Activated CD8-positive, alpha-beta memory T cell treated with anti-CD3 and anti-CD28 coated beads, Interleukin-2, amount 50 U/mL, for 1 hour (primary cell): ENCODE results near the gene BAIAP3.
A peak's percentile ranks its signal among the peaks of the same experiment; 100 is the strongest.

Source experiments
- DNase-seq: peaks from one replicate; pipeline ENCODE4 v3.0.0-alpha.2; 2020; ENCODE audit errors: extremely low read depth

The BAIAP3 gene

DNA sequence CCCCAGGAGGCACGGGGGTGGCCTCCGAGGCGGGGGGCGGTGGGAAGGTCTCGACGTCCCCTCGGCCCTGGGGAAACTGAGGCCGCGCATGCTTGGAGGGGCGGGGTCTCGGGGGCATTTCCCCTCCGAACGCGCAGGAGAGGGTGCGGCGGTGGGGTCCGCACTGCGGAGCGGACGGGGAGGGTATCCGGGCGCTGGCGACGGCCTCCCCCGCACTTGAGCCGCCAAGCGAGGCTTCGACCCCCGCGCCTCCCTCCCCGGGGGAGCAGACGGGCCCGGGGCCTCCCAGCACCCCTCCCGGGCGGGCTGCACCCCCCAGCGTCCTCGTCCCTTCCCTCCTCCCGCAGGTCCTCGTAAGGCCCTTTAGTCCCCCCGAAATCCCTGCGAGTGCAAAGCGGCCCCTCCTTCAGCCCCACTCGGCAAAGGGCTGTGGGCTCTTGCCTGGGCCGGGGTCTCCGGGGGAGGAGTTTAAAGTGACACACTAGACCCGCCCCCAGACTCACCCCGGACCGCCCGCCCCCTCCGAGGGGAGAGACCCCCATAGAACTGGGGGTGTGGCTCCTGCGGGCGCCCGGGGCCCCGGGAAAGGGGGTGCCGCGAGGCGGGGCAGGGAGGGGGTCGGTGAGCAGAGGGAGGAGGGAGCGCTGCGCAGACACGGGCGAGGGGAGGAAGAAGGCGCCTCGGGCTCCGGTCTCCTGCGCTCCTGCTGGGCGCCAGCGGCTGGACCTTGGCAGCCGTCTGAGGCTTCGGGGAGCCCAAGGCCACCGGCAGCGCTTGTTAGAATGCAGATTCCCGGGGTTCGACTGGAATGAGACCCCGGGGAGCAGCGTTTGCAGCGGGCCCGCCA, 632 bp downstream of the BAIAP3 start:
- no peak for DNase-seq

DNA sequence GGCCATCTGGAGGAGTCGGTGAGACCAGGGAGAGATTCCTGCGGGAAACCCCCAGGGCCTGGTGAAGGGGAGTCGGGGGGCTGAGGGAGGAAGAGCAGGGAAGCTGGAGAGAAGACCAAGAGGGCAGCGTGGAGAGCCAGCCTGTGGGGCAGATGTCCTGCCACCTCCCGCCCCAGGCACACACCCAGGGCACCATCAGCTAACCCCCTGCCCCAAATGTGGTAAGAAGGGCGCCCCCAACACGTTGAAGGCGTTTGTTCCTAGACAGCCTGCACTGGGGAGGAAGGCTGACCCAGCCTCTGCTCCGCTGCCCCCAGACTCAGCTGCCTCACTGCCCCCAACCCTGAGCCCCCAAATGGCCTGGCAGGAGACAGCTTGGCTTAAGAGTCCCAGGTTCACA, 1.3 kb downstream of the BAIAP3 start:
- DNase-seq: no peak

DNA sequence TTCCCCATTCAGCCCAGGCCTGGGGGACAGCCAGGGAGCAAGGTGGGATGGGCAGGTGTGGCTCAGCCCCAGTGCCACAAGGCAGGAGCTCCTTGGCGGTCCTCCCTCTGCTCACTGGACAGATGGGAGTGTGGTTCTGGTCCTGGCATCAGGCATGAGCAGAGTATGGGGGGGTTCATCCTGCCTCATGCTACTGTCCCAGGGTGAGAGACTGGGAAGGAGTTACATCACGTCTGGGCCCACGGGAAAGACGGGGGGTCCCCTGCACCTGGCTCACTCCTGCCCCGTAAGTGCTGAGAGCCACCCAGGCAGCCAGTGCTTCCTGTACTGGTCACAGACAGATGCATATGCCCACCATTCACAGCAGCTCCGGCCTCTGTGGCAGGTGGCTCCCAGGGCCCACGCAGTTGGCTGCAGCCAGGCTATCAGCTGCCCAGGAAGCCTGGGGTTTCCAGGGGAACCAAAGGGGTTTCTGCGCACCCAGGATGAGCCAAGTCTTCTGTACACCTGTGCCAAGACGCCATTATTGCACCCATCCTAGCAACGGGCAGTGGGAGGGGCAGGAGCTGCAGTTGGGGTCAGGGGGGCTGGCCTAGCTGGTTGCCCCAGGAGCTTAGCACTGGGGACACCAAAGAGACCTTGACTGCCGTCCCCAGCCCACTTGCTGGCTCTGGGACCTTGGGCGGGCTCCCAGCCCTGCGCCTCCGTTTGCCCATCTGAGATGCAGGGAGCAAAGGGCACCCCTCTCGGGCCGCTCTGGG, 1.9 kb downstream of the BAIAP3 start:
- no peak for DNase-seq

DNA sequence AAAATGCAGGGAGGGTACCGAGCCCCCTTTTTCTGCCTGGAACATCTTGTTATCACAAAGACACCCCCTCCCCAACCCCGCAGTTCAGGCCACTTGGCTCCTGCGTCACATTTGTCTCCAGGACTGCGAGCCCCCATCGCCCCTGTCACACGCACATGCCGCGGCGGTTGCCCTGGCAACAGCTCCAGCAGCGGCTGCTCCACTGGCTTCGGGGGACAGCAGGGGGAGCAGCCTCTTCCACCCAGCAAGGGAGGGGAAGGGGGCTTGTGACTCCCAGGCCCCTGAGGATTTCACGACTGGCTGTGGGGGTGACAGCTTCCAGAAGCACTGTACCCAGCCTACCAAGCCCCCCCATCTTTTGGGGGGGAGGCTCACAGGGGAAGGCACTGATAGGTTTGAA, 2.6 kb downstream of the BAIAP3 start:
- DNase-seq: no peak

DNA sequence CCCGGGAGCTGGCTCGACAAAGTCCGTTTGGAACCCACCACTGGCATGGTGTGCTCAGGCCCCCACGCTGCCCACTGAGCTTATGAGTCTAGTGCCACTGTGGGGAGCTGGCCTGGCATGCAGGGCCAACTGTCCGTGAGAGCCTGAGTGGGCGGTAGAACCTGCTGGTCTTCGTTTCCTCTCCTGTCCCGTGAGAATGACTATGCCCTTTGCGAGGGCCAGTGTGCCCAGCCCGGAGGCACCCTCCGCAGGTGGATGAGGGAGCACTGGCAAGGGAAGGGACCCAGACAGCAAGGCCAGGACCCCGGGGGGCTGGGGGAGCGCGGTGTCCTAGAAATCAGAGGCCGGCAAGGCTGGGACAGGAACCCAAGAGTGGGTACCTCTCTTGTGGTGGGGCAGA, 3.2 kb downstream of the BAIAP3 start:
- DNase-seq: no peak

DNA sequence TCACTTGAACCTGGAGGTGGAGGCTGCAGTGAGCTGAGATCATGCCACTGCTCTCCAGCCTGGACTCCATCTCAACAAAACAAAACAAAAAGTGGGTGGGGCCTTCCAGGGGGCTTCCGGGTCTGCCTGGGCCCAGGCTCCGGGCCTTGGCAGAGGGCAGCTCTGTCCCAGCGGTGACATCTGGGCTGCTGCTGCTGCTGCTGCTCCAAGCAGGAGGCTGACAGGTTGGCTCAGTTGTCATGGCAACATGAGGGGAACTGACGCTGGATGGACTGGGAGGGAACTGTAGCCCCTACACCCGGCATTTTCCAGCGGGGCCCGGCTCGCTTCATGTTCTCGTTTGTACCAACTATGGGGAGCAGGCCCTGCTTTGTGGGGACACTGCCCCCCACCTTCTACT, 4.0 kb downstream of the BAIAP3 start:
- DNase-seq: no peak

DNA sequence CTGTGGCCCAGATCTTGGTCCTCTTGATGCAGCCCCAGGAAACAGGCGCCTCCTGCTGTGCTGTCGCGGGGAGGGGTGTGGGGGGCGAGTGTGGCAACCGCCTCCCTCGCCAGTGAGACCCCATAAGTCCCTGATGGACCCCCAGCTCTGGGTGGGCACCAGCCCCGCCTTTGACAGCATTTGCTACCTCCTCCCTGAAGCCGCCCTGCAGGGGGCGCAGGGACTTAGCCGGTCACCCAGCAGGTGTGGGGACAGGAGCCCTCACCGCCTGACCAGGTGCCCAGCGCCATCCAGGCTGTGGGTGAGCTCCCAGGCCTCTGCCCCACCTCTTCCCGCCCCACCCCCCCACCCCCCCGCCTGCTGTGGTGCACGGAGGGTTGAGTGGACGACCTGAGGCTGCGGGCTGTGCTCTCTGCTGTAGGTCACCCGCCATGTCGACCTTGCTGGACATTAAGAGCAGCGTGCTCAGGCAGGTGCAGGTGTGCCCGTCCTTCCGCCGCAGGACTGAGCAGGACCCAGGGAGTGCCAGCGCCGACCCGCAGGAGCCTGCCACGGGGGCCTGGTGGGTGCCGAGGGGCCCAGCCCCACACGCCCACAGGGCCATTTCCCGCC, 4.8 kb downstream of the BAIAP3 start:
- DNase-seq: no peak

DNA sequence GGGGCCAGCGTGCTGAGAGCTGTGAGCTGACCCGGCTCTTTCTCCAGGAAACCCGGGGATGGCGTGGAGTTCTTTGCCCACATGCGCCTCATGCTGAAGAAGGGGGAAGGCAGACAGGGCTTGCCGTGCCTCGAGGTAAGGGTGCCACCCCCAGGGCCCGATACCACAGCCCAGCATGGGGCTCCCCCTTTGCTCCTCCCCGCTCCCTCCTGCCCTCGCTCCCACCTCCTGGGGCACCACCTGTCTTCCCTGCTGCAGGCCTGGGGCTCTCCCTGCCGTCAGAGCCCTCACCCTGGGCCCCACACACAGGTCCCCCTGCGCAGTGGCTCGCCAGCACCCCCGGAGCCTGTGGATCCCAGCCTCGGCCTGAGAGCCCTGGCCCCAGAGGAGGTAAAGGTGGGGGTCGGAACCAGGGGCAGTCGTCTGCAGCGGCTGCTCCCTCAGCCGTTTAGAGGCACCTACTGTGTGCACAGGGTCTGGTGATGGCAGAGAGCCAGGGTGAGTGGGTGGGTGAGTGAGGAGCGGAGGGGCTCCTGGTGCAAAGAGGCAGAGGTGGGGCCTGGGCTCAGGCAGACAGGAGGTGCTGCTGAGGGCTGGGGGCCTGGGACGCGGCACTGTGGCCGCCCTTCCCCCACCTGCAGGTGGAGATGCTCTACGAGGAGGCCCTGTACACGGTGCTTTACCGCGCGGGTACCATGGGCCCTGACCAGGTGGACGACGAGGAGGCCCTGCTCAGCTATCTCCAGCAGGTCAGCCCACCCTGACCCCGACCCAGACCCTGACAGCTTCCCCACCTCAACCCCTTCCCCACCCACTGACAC, 5.6 kb downstream of the BAIAP3 start:
- DNase-seq: no peak

DNA sequence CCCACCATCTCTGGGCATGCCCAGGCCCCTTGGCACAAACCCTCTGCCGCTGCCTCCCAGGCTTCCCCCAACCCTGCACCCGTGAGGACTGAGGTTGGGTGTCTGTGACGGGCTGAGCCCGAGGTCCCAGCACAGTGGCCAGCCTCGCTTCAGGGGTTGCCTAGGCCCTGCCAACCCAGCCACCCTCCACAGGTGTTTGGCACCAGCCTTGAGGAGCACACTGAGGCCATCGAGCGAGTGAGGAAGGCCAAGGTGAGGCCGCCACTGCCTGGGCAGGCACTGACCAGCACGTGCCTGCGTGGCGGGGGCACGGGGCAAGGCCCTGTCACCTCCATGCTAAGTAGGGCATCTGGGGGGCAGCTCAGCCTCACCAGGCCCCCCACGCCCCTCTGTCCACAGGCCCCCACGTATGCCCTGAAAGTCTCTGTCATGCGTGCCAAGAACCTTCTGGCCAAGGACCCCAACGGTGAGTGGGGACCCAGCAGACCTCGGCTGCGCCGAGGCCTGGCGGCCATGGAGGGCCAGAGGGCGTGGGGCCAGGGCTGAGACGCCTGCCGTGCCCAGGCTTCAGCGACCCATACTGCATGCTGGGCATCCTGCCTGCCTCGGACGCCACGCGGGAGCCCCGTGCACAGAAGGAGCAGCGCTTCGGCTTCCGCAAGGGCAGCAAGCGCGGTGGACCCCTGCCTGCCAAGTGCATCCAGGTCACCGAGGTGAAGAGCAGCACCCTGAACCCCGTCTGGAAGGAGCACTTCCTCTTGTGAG, 7.5 kb downstream of the BAIAP3 start:
- DNase-seq: no peak

DNA sequence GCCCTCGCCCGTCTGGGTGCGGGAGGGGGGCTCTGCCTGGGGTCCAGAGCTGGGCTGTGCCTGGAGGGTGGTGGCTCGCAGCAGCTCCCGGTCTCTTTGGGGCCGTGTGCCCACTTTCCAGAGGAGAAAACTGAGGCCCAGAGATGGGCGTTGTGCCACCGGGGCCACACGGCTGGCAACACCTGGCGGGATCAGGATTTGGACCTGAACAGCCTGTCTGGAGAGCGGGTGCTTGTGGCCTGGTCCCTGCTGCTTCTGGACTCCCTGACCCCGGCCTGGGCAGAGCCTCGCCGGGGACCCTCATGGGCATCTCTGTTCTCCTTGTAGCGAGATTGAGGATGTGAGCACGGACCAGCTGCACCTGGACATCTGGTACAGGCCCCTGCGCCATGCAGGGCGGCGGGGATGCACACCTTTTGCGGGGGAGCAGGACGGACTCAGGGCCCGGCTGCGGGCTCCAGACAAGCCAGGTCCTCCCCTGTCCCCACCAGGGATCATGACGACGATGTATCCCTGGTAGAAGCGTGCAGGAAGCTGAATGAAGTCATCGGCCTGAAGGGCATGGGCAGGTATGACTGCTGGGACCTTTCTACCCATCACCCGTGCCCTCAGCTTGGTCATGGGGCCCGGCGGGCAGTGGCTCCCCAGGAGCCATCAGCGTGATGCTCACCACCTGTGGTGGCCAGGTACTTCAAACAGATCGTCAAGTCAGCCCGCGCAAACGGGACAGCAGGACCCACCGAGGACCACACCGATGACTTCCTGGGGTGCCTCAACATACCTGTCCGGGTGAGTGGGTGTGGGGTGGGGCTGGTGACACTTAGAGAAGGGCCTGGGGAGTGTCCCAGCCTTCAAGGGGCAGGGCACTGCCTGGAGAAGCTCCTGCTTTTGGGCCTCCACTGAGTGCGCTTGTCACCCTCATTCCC, 8.3 kb downstream of the BAIAP3 start:
- DNase-seq: no peak

DNA sequence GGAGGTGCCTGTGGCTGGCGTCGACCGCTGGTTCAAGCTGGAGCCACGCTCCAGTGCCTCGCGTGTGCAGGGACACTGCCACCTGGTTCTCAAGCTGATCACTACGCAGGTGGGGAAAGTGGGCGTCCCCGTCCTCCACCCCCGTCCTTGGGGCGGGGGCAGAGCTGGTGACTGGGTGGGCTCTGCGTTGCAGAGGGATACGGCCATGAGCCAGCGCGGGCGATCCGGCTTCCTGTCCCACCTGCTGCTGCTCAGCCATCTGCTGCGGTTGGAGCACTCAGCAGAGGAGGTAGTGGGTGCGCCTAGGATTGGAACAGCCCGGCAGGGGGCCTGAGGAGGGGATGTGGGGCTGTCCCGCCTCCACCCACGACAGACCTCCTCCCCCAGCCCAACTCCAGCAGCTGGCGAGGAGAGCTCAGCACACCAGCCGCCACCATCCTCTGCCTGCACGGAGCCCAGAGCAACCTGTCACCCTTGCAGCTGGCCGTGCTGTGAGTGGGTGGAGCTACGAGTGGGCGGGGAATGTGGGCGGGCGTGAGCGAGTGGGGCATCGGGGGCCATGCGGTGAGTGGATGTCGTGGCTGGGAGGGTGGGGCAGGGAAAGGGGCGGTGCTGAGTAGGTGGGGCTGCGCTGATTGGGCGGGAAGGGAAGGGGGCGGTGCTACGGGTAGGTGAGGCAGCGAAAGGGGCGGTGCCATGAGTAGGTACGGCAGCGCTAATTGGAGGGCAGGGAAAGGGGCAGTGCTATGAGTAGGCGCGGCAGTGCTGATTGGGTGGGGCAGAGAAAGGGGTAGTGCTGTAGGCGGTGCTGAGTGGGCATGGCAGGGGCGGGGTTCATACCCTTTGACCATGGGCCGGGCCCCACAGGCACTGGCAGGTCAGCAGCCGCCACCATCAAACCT, 9.3 kb downstream of the BAIAP3 start:
- peak; percentile 90 for DNase-seq

DNA sequence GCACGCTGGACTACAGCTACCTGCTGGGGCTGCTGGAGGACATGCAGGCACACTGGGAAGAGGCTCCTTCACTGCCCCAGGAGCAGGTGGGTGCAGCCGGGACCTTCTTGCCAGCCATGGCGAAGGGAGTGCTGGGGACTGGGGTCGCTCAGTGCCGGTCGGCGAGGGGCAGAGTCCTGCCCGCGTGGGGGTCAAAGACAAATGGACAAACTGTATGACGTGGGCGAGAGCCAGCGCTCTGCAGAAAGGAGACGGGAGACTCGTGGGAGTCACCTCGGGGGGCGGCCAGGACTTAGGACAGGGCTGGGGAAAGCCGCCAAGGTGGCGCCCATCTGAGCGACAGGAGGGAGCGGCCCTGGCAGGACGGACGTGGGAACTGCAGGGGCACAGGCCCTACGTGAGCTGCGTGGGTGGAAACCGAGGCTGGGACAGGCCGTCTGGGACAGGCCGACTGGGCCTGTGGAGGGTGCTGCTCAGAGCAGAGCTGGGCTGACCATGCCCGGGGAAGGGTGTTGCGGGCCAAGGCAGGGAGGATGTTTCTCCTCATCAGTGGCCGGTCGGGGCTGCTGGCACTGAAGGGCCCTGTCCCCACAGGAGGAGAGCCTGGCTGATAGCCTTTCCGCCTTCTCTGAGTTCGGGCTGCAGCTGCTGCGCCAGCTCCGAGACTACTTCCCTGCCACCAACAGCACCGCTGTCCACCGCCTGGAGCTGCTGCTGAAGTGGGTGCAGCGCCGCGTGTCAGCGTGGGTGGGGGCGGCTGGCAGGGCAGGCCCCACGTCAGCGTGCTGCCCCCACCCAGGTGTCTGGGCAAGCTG, 10.2 kb downstream of the BAIAP3 start:
- no peak for DNase-seq

DNA sequence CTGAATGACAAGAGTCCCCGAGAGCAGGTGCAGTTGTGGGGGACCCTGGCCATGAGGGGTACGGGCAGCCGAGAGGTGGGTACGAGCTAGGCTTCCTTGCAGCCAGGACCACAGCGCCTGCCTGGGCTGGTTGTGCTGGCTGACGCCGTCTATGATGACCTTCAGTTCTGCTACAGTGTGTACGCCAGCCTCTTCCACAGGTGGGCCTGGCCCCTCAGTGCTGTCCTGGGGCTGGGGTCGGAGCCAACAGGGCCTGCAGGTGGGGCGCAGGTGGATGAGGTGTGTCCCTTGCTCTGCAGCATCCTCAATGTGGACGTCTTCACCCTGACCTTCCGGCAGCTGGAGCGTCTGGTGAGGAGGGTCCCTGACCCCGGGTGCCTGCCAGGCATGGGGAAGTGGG, 11.1 kb downstream of the BAIAP3 start:
- no peak for DNase-seq

DNA sequence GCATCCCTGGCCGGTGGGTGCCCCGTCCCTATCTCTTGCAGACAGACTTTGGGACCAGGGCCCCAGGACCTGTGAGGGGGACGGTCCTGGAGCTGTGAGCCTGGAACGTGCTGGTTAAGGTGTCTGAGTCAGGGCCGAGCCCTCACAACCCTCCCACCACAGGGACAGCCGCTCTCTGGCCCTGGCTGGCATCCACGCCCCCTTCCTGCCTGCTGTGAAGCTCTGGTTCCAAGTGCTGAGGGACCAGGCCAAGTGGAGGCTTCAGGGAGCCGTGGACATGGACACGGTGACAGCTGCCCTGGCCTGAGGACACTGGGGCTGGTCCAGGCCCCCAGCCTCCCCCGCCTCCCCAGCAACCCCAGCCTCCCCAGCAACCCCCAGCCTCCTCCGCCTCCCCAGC, 11.6 kb downstream of the BAIAP3 start:
- DNase-seq: no peak

DNA sequence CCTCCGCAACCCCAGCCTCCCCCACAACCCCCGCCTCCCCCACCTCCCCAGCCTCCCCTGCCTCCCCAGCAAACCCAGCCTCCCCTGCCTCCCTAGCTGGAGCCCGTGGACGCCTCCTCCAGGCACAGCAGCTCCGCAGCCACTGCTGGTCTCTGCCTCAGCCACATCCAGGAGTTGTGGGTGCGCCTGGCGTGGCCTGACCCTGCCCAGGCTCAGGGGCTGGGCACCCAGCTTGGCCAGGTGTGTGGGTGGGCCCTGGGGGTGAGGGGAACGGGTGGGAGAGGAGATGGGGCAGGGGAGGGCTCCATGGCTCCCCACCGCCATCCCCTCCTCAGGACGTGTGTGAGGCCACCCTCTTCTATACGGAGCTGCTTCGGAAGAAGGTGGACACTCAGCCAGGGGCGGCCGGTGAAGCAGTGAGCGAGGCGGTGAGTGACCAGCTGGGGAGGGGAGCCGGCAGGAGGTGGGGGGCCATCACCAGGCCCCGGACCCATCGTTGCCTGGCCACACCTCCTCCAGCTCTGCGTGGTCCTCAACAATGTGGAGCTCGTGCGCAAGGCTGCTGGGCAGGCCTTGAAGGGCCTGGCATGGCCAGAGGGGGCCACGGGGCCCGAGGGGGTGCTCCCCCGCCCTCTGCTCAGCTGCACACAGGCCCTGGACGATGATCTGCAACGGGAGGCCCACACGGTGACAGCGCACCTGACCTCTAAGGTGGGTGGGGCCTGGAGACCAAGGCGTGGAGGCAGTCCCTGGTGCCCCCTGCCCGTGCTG, 12.4 kb downstream of the BAIAP3 start:
- no peak for DNase-seq

DNA sequence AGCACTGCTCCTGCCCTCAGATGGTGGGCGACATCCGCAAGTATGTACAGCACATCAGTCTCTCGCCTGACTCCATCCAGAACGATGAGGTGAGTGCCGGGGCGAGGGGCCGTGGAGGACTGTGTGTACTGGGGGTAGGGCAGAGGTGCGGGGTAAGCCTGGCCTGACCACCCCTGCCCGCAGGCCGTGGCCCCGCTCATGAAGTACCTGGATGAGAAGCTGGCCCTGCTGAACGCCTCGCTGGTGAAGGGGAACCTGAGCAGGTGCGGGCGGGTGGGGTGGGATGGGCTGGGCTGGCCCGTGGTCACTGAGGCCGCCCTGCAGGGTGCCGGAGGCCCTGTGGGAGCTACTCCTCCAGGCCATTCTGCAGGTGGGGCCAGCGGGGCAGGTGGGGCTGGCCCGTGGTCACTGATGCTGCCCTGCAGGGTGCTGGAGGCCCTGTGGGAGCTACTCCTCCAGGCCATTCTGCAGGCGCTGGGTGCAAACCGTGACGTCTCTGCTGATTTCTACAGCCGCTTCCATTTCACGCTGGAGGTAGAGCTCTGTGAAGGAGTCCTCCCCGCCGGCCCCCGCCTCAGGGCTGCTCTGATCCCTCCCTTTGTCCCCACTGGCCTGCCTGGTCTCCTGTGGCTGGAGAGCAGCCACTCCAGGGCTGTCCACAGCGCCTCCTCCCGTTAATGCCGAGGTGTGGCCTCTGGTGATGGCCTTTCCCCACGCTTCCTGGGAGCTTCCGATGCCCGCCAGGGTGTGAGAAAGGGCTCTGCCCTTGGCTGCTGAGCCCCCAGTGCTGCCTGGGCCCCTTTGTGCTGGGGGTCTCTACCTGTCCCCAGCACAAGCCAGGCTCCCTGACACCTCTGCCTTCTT, 13.2 kb downstream of the BAIAP3 start:
- DNase-seq: no peak
